Measurements from ENCODE around the gene MGA. TPM values are rescaled to one million over a fixed set of nuclear protein-coding genes. Genes with fewer than 3 reads are reported as not detected.

MGA gene
- total and polyA plus RNA-seq, 2 donors (not counting 3 experiments of a cell fraction or from before 2014, with no cell fraction given) = 4.1 to 36.5 TPM

DNA sequence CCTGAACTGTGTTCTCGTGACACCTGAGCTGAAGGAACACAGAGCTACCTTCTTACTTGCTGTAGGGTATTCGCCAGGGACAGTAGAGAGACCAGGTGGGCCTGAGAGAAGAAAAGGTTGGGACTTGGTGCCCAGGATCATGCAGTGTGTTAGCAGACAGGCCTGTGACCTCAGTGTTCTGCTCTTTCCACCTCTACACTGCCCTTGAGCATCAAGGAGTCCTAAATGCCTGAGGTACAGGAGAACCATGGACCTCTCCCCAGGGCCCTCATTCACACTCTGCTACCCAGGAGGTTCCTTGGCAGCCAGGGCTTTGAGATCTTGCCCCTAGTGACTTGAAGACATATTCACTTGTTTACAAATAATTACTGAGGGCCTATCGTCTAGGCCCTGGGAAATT, 145.5 kb downstream of the MGA start:
- dilution Hi-C loops (cut with MboI; ENCODE audit: extremely low pct_ligation_motif_present, low sequenced_read_pairs) = no loop called here
- H3K4me1 ChIP-seq (ENCODE audit: control insufficient read depth, extremely low read depth, insufficient read depth, low read length) = peaks cover 27% of the 10 kb centered on the region
- no peaks in the 10 kb centered on the region for H4K20me1 ChIP-seq (replicated peaks; ENCODE audit: control insufficient read depth, extremely low read depth, insufficient read depth, low read length)
- no peak overlapping the region for H3K9ac ChIP-seq (replicated peaks; ENCODE audit: extremely low read depth, insufficient read depth, low read length)
- peaks cover 15% of the 10 kb centered on the region for H3K79me2 ChIP-seq (ENCODE audit: control insufficient read depth, insufficient read depth, low read length)
- no peak for FAIRE-seq
- no peaks in the 10 kb centered on the region for H3K9me3 ChIP-seq (replicated peaks; ENCODE audit: control insufficient read depth, insufficient read depth, low read length)
- H3K36me3 ChIP-seq (ENCODE audit: control insufficient read depth in 2 of 2, extremely low read depth in 1 of 2, insufficient read depth in 2 of 2, low read length in 2 of 2) = peaks cover 0 to under 1% of the 10 kb centered on the region in 2 experiments
- POLR2A ChIA-PET = no interaction called here
- no peaks in the 10 kb centered on the region for H3K9me1 ChIP-seq (replicated peaks; ENCODE audit: control insufficient read depth, extremely low read depth, insufficient read depth, low read length)
- TF ChIP-seq FOS (IDR thresholded peaks at IDR 0.05; ENCODE audit: borderline replicate concordance, insufficient read depth, low read length) (no peak), GATA2 (IDR thresholded peaks at IDR 0.05; ENCODE audit: insufficient read depth, insufficient read length, low read depth, low read length) (no peak), EZH2 (IDR thresholded peaks at IDR 0.05; ENCODE audit: borderline replicate concordance, low read depth, low read length, severe bottlenecking) (no peak), JUN (IDR thresholded peaks at IDR 0.05; ENCODE audit: borderline replicate concordance, insufficient read depth, insufficient read length, low read depth) (no peak), POLR2AphosphoS5 (IDR thresholded peaks at IDR 0.05; ENCODE audit: insufficient read depth, low read depth, low read length) (no peak), MYC (IDR thresholded peaks at IDR 0.05; ENCODE audit: low read depth, low read length) (no peak), POLR2A (IDR thresholded peaks at IDR 0.05; ENCODE audit: low read depth, low read length) (no peak)
- TF ChIP-seq, protein P1, sequence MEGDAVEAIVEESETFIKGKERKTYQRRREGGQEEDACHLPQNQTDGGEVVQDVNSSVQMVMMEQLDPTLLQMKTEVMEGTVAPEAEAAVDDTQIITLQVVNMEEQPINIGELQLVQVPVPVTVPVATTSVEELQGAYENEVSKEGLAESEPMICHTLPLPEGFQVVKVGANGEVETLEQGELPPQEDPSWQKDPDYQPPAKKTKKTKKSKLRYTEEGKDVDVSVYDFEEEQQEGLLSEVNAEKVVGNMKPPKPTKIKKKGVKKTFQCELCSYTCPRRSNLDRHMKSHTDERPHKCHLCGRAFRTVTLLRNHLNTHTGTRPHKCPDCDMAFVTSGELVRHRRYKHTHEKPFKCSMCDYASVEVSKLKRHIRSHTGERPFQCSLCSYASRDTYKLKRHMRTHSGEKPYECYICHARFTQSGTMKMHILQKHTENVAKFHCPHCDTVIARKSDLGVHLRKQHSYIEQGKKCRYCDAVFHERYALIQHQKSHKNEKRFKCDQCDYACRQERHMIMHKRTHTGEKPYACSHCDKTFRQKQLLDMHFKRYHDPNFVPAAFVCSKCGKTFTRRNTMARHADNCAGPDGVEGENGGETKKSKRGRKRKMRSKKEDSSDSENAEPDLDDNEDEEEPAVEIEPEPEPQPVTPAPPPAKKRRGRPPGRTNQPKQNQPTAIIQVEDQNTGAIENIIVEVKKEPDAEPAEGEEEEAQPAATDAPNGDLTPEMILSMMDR (IDR thresholded peaks at IDR 0.05; ENCODE audit: extremely low read depth in 1 of 2, insufficient read depth in 1 of 2, low read depth in 1 of 2, low read length in 2 of 2) = no peak
- TF ChIP-seq, protein P2, sequence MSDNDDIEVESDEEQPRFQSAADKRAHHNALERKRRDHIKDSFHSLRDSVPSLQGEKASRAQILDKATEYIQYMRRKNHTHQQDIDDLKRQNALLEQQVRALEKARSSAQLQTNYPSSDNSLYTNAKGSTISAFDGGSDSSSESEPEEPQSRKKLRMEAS (IDR thresholded peaks at IDR 0.05; ENCODE audit: insufficient read depth, insufficient read length) = no peak
- no peak overlapping the region for H3K4me2 ChIP-seq (ENCODE audit: insufficient read depth, low read length)
- no peak overlapping the region for H3K27ac ChIP-seq (ENCODE audit: insufficient read depth, low read depth, low read length)
- H3K4me3 ChIP-seq (replicated peaks in 1 of 3; ENCODE audit: insufficient read depth in 1 of 3, low read depth in 1 of 3, low read length in 3 of 3) = no peak overlapping the region
- H2AFZ ChIP-seq (ENCODE audit: low read depth, low read length) = no peak overlapping the region
- BruUV-seq (replicated peaks) = no TSS peak
- no peaks in the 10 kb centered on the region for H3K27me3 ChIP-seq (ENCODE audit: control insufficient read depth in 2 of 2, insufficient read depth in 2 of 2, low read length in 2 of 2)
- CTCF ChIA-PET = interaction anchor here (1.1 to 15.9 kb wide), 4 partner anchors 17 to 202 kb away, joined by 3 to 754 read pairs (median 6); partner anchors contain the start of gene MAPKBP1
- intact Hi-C loops (cut with micrococcal nuclease) = no loop called here
- no peak for DNase-seq (ENCODE audit: low read depth, low spot score)

All from endothelial cell of umbilical vein (primary cell).